ENCODE results near the gene ADGRL1.
A peak's percentile ranks its signal among the peaks of the same experiment; 100 is the strongest.

The ADGRL1 gene

DNA sequence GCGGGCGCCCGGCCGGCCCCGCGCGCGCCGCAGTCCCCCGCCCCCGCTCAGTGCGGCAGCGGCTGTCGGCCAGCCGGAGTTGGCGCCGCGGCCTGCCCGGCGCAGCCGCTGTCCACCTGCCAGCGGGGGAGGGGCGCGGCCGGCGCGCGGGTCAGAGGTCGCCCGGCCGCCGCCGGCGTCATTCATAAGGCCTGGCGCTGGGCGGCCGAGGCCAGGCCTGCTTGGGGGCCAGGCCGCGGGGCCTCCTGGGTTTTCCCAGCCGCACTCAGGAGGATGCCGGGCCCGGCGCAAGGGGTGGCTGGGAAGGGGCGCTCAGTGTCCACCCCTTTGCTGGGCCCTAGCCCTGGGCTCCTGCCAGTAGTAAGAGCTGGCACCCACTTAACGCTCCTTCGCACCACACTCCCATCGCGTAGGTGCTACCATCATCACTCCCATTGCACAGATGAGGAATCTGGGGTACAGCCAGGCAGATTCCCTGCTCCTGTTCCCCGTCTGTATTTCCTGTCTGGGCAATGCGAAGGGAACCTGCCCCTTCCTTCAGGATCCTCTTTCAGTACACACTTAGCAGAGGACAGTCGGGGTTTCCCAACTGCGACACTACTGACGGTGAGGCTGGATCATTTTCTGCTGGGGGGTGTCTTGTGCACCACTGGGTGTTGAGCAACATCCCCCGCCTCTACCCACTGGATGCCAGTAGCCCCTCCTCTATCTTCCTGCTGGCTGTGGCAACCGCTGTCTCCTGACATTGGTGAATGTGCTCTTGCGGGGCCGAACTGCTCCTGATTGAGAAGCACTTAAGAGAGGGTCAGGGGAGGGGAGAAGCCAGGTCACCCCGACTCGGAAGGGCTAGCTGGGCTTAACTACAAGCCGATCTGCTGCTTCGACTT, 87.6 kb downstream of the ADGRL1 start:
- DNase-seq (ENCODE audit: low read depth), result peak; percentile 9
- TF ChIP-seq, protein P1, sequence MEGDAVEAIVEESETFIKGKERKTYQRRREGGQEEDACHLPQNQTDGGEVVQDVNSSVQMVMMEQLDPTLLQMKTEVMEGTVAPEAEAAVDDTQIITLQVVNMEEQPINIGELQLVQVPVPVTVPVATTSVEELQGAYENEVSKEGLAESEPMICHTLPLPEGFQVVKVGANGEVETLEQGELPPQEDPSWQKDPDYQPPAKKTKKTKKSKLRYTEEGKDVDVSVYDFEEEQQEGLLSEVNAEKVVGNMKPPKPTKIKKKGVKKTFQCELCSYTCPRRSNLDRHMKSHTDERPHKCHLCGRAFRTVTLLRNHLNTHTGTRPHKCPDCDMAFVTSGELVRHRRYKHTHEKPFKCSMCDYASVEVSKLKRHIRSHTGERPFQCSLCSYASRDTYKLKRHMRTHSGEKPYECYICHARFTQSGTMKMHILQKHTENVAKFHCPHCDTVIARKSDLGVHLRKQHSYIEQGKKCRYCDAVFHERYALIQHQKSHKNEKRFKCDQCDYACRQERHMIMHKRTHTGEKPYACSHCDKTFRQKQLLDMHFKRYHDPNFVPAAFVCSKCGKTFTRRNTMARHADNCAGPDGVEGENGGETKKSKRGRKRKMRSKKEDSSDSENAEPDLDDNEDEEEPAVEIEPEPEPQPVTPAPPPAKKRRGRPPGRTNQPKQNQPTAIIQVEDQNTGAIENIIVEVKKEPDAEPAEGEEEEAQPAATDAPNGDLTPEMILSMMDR (conservative IDR thresholded peaks at IDR 0.05; ENCODE audit: low read depth, low read length), result no peak
- peak overlapping the region; percentile 48 for H3K4me3 ChIP-seq (ENCODE audit: low read length)

DNA sequence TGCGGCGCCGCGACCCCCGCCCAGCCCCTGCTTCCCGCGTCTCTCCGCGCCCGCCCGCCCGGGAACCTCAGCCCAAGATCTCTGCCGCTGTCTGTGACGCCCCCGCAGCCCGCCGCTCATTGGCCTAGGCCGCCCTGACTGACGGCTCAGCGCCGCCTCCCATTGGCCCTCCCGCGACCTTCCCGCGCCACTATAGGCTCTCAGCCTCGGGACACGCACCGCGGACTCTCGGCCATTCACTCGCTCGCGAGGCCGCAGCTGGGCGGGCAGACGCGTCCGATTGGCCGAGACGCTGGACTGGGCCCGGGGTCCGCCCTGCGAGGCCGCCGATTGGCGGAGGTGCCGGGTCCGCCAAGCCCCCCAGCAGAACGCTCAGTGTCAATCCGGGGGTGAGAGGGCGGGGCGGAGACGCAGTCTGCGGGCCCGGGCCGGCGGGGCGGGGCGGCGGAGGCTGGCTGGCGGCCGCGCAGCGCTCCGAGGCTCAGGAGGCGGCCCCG, 88.3 kb downstream of the ADGRL1 start, which contains the start of gene PRKACA:
TSS of gene PRKACA (minus strand) at position 95 of the 497 bp plus-strand sequence. CDS start 215 bp downstream, outside the sequence.
- H3K4me3 ChIP-seq (ENCODE audit: low read length), result peak within 1 kb of the TSS; percentile 75
- TF ChIP-seq, protein P1 (conservative IDR thresholded peaks at IDR 0.05; ENCODE audit: low read depth, low read length), result no peak
- peak; percentile 97 for DNase-seq (ENCODE audit: low read depth)

DNA sequence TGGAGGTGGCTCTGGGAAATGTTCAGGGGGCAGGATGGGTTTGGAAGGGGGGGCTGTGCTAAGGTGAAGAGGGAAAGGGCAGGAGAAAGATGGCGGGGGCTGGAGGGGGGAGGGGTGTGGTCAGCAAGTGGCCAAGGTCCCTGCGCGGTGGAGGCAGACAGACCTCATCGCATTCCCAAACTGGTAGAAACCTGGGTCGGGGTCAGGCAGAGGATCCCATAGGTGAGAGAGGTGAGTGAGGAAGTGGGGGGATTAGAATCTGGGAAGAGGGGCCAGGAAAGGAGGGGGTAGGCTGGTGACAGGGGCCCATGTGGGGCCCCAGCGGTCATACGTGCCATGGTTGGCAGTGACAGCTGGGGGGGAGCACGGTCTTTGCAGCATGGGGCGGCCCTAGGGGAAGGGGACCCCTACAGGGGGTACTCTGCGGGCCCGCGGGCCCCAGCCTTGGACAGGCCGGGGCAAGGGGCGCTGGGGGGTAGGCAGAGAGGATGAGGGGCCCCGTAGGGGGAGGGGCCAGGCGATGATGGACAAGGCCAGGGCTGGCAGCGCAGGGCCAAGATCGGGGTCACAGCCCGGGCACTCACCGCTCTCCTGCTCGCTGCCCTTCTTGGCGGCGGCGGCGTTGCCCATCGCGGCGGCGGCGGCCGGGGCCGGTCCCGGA, 88.9 kb downstream of the ADGRL1 start:
- peak overlapping the region; percentile 75 for H3K4me3 ChIP-seq (ENCODE audit: low read length)
- TF ChIP-seq, protein P1 (conservative IDR thresholded peaks at IDR 0.05; ENCODE audit: low read depth, low read length), result no peak
- DNase-seq (ENCODE audit: low read depth), result no peak

DNA sequence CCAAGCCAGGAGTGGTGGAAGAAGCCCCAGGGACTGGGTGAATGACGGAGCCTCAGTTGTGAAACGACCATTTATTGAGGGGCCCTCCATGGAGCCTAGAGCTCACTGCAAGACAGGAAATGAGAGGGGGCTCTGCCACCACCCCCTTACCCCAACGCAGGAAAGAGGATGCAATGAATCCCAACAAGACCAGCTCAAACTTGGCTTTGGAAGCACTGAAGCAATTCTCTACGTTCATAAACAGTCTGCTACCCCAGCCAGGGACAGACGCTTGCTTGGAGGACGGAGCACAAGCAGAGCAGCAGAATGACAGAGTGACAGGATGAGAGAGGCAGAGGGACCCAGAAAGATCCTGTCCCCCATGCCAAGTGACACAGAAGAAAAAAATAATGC, 89.4 kb downstream of the ADGRL1 start:
- peak overlapping the region; percentile 75 for H3K4me3 ChIP-seq (ENCODE audit: low read length)
- TF ChIP-seq, protein P1 (conservative IDR thresholded peaks at IDR 0.05; ENCODE audit: low read depth, low read length), result no peak
- no peak for DNase-seq (ENCODE audit: low read depth)

DNA sequence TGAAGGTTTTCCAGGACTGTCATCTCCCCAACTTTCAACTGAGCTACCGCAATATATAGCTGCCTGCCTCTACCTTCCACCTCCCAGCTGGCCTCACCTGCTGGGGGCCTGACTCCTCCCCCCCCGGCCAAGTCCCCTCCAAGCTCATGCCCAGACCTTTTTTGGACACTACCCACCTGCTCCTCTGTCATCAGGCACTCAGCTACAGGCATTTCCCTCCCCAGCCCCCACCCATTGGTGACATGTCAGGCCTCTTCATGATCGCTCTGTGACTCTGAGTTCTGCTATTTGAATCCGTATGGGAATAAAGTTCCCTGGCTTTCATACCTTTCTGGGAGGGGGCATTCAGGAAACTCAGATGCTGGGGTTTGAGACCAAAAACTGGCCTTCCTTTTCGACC, 90.2 kb downstream of the ADGRL1 start:
- TF ChIP-seq, protein P1 (conservative IDR thresholded peaks at IDR 0.05; ENCODE audit: low read depth, low read length), result no peak
- DNase-seq (ENCODE audit: low read depth), result no peak
- no peak overlapping the region for H3K4me3 ChIP-seq (ENCODE audit: low read length)

DNA sequence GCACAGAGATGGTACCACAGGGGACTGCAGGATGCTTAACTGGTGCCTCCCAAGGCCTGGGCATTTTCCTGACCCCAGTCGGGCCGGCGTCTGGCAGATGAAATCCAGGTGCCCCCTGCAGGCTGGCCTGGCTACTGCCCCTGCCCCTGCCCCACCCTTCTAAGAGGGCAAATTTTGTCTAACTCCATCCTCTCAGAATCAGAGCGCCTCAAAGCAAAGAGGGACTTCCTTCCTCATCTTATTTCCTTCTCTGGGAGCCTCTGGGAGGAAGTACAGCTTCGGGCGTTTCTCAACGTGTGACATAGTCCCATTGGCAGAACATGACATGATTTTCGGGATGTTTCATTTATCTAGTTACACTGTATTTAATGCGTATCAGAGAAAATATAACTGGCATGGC, 91.1 kb downstream of the ADGRL1 start:
- no peak overlapping the region for H3K4me3 ChIP-seq (ENCODE audit: low read length)
- no peak for DNase-seq (ENCODE audit: low read depth)
- TF ChIP-seq, protein P1 (conservative IDR thresholded peaks at IDR 0.05; ENCODE audit: low read depth, low read length), result peak; percentile 59
